GM12878 (cell line): Measurements from ENCODE around the gene USP31. TPM values are rescaled to one million over a fixed set of nuclear protein-coding genes. Genes with fewer than 3 reads are reported as not detected.

Experiments used
- ATAC-seq: fragments of 200-7000 bp; cut with Tn5 transposase; 3 replicates; pipeline ENCODE4 v1.9.1; 2020; ENCODE audit warnings: mild to moderate bottlenecking, moderate library complexity
- BruUV-seq: library from RNA; stranded (reverse); fragments of 400-500 nt; replicated peaks from 2 replicates; lab custom pipeline; 2021; lab: Mats Ljungman, UMichigan
- CTCF ChIA-PET: fragments of 300-600 bp; sonication (Branson Sonifier 250); formaldehyde crosslinking; extraction: SDS; loops from one replicate; lab custom pipeline; 2021; ENCODE audit warnings: inconsistent platforms; lab: Yijun Ruan, JAX
- POLR2A ChIA-PET: fragments of 350-600 bp; formaldehyde crosslinking; extraction: SDS; loops from one replicate; lab custom pipeline; 2021; ENCODE audit warnings: inconsistent platforms; lab: Charles Lee
- RAD21 ChIA-PET: fragments of 300-600 bp; sonication (Branson Sonifier 250); formaldehyde crosslinking; loops from one replicate; lab custom pipeline; 2023; ENCODE audit warnings: antibody characterized with exemption; ENCODE audit not compliant: unreplicated experiment; lab: Charles Lee
- SMC1A ChIA-PET: fragments of 300-600 bp; sonication (Branson Sonifier 250); formaldehyde crosslinking; loops from one replicate; lab custom pipeline; 2023; ENCODE audit not compliant: unreplicated experiment, uncharacterized antibody; lab: Charles Lee
- DNase-seq: peaks from one replicate; pipeline ENCODE4 v3.0.0-alpha.2; 2011; ENCODE audit warnings: low read depth, low spot score
- FAIRE-seq: peaks from 3 replicates; lab custom pipeline; 2011; peaks lifted over from hg19 to GRCh38; lab: Jason Lieb, UNC
- H2AFZ ChIP-seq: 2 replicates; pipeline ENCODE4 v1.6.0; 2011; ENCODE audit warnings: low read depth, low read length, control low read depth; ENCODE audit not compliant: control insufficient read depth
- H3K27ac ChIP-seq: 2 replicates; pipeline ENCODE4 v1.5.1; 2011; ENCODE audit warnings: control low read depth; ENCODE audit not compliant: control insufficient read depth, insufficient read depth
- H3K27me3 ChIP-seq, 2 experiments: replicated peaks in 1 of 2; 2 replicates each; pipeline versions ENCODE4 v1.6.0 to v1.6.1; 2011; ENCODE audit warnings: low read length in 1 of 2; ENCODE audit not compliant: control insufficient read depth in 2 of 2, insufficient read depth in 2 of 2
- H3K36me3 ChIP-seq, 2 experiments: 2 replicates each; pipeline ENCODE4 v1.5.1; 2011; ENCODE audit warnings: low read length in 1 of 2; ENCODE audit not compliant: control insufficient read depth in 2 of 2, insufficient read depth in 2 of 2
- H3K4me1 ChIP-seq: 2 replicates; pipeline ENCODE4 v1.6.1; 2011; ENCODE audit warnings: mild to moderate bottlenecking, low read length, moderate library complexity, mixed read lengths; ENCODE audit not compliant: control insufficient read depth, insufficient read depth
- H3K4me2 ChIP-seq: 2 replicates; pipeline ENCODE4 v1.6.0; 2011; ENCODE audit warnings: control low read depth; ENCODE audit not compliant: control insufficient read depth, insufficient read depth
- H3K4me3 ChIP-seq: fragments of 200-600 bp; sonication (generic); 2 replicates; pipeline ENCODE4 v1.5.1; 2016
- H3K79me2 ChIP-seq: 2 replicates; pipeline ENCODE4 v1.6.0; 2011; ENCODE audit warnings: low read length; ENCODE audit not compliant: control insufficient read depth, insufficient read depth
- H3K9ac ChIP-seq: 2 replicates; pipeline ENCODE4 v1.8.0; 2011; ENCODE audit warnings: low read length, control low read depth, mixed read lengths; ENCODE audit not compliant: control insufficient read depth, insufficient read depth
- H3K9me3 ChIP-seq: replicated peaks from 3 replicates; pipeline ENCODE4 v1.5.1; 2011; ENCODE audit warnings: mild to moderate bottlenecking, low read length; ENCODE audit not compliant: control insufficient read depth, insufficient read depth
- H4K20me1 ChIP-seq: 2 replicates; pipeline ENCODE4 v1.6.0; 2011; ENCODE audit not compliant: control insufficient read depth, insufficient read depth
- FOS ChIP-seq: IDR thresholded peaks from 3 replicates; pipeline ENCODE4 v1.6.1; 2011; ENCODE audit warnings: borderline replicate concordance; ENCODE audit not compliant: insufficient read length; ENCODE audit errors: extremely low read depth
- KLF5 ChIP-seq: fragments of 450-650 bp; IDR thresholded peaks from 2 replicates; pipeline ENCODE4 v1.6.1; 2014; ENCODE audit warnings: mild to moderate bottlenecking; ENCODE audit not compliant: partially characterized antibody
- MYC ChIP-seq: IDR thresholded peaks from 2 replicates; pipeline ENCODE4 v1.6.1; 2011; ENCODE audit warnings: mild to moderate bottlenecking, low read length, moderate library complexity, inconsistent platforms; ENCODE audit not compliant: insufficient read depth, insufficient replicate concordance, insufficient read length, severe bottlenecking
- PML ChIP-seq: IDR thresholded peaks from 2 replicates; pipeline ENCODE4 v1.6.1; 2012; ENCODE audit warnings: low read length, inconsistent platforms
- POLR2AphosphoS5 ChIP-seq: IDR thresholded peaks from 2 replicates; pipeline ENCODE4 v1.6.1; 2011; ENCODE audit warnings: mild to moderate bottlenecking, low read length, inconsistent platforms
- SMARCA5 ChIP-seq: fragments of 450-650 bp; IDR thresholded peaks from 2 replicates; pipeline ENCODE4 v1.6.1; 2017; ENCODE audit warnings: mild to moderate bottlenecking
- SREBF1 ChIP-seq: IDR thresholded peaks from 2 replicates; pipeline ENCODE4 v1.6.1; 2012; ENCODE audit warnings: mild to moderate bottlenecking, low read length
- WGBS: methylation state at CpG from one replicate; pipeline ENCODE4 v1.1.6; 2016; ENCODE audit warnings: low lambda C conversion rate; ENCODE audit not compliant: insufficient replicate concordance, insufficient coverage; ENCODE audit errors: missing lambda C conversion rate; 5-methylcytosine and 5-hydroxymethylcytosine counted together
- in situ Hi-C: fragments of 300-500 bp; cut with MboI; formaldehyde crosslinking; loops from 9 replicates; pipeline ENCODE4 v1.14.3; 2018; ENCODE audit warnings: mixed read lengths
- intact Hi-C: fragments of 100-400 bp; cut with micrococcal nuclease; formaldehyde crosslinking; loops from one replicate; pipeline ENCODE4 v1.14.2; 2022; ENCODE audit not compliant: unreplicated experiment
- polyA plus RNA-seq, 11 experiments: library from polyadenylated mRNA; depleted of rRNA in 4 of 11; unstranded in 6 of 11; stranded (reverse) in 5 of 11; fragments of >200 nt; fragmentation: Nextera tagmentation in 4 of 11; fragmentation: Illumina TruSeq in 1 of 11; extraction: Ambion mirVana in 4 of 11; extraction: Trizol in 1 of 11; gene quantifications; 1 replicate in 1 of 11; 2 replicates in 10 of 11; pipeline versions ENCODE4 v1.2.1 to v1.2.3, GENCODE V29; 2011 to 2016; ENCODE audit warnings: inconsistent platforms in 2 of 11, missing spikeins in 2 of 11, low read depth in 1 of 11
- total RNA-seq, 4 experiments: library from RNA; depleted of rRNA in 3 of 4; stranded (reverse); fragments of >200 nt in 3 of 4; fragmentation: Illumina TruSeq in 1 of 4; extraction: Trizol in 1 of 4; gene quantifications; 2 replicates each; pipeline versions ENCODE4 v1.2.1 to v1.2.3, GENCODE V29; 2013 to 2021
- TF ChIP-seq, protein P1 (sequence below): fragments of 450-650 bp; IDR thresholded peaks from 2 replicates; pipeline ENCODE4 v1.6.1; 2017; ENCODE audit warnings: mild to moderate bottlenecking, low read depth, inconsistent platforms; ENCODE audit not compliant: poor library complexity, severe bottlenecking
- TF ChIP-seq, protein P2 (sequence below): fragments of 150-350 bp; IDR thresholded peaks from 2 replicates; pipeline ENCODE4 v1.6.1; 2014; ENCODE audit warnings: mild to moderate bottlenecking, low read depth, low read length
- TF ChIP-seq, protein P3 (sequence below): fragments of 150-350 bp; IDR thresholded peaks from 2 replicates; pipeline ENCODE4 v1.6.1; 2016; ENCODE audit warnings: low read depth, low read length
- TF ChIP-seq, protein P4 (sequence below): fragments of 450-650 bp; IDR thresholded peaks from 2 replicates; pipeline ENCODE4 v1.6.1; 2018; ENCODE audit warnings: borderline replicate concordance, mild to moderate bottlenecking; ENCODE audit not compliant: partially characterized antibody
- TF ChIP-seq, protein P5 (sequence below): IDR thresholded peaks from 2 replicates; pipeline ENCODE4 v1.6.1; 2011; ENCODE audit warnings: low read depth, low read length, improper control_type of control experiment, borderline replicate concordance

The USP31 gene
- total and polyA plus RNA-seq, 10 of the 15 experiments (the other 5 are each of a cell fraction or from before 2014, with no cell fraction given), result 0.87 to 6.5 (median 3.2) TPM

DNA sequence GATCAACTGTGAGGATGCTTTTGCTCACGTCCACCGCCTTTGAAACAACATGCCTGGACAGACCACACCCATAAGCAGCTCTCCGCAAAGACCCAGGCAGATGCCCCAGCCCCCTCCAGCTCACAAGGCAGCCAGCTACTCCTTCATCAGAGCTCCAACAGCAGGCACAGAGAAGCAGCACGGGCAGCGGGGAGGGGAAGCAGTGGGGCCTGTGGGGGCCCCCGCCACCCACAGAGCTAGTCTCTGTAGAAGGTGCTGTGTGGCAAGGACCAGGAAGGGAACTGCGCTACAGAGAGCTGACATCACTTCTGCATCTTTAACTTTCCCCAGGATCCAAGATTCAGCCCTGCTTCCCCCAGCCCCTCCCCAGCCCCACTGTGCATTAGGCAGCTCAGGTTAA is 23.3 kb upstream of the USP31 start (continued):
- TF ChIP-seq, protein P1, sequence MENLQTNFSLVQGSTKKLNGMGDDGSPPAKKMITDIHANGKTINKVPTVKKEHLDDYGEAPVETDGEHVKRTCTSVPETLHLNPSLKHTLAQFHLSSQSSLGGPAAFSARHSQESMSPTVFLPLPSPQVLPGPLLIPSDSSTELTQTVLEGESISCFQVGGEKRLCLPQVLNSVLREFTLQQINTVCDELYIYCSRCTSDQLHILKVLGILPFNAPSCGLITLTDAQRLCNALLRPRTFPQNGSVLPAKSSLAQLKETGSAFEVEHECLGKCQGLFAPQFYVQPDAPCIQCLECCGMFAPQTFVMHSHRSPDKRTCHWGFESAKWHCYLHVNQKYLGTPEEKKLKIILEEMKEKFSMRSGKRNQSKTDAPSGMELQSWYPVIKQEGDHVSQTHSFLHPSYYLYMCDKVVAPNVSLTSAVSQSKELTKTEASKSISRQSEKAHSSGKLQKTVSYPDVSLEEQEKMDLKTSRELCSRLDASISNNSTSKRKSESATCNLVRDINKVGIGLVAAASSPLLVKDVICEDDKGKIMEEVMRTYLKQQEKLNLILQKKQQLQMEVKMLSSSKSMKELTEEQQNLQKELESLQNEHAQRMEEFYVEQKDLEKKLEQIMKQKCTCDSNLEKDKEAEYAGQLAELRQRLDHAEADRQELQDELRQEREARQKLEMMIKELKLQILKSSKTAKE, result no peak
- no peak for TF ChIP-seq FOS
- no peak for TF ChIP-seq MYC
- TF ChIP-seq PML, result no peak
- TF ChIP-seq SREBF1, result no peak
- TF ChIP-seq POLR2AphosphoS5, result no peak
- TF ChIP-seq KLF5, result no peak
- TF ChIP-seq, protein P2, sequence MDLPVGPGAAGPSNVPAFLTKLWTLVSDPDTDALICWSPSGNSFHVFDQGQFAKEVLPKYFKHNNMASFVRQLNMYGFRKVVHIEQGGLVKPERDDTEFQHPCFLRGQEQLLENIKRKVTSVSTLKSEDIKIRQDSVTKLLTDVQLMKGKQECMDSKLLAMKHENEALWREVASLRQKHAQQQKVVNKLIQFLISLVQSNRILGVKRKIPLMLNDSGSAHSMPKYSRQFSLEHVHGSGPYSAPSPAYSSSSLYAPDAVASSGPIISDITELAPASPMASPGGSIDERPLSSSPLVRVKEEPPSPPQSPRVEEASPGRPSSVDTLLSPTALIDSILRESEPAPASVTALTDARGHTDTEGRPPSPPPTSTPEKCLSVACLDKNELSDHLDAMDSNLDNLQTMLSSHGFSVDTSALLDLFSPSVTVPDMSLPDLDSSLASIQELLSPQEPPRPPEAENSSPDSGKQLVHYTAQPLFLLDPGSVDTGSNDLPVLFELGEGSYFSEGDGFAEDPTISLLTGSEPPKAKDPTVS, result no peak
- TF ChIP-seq SMARCA5, result no peak

DNA sequence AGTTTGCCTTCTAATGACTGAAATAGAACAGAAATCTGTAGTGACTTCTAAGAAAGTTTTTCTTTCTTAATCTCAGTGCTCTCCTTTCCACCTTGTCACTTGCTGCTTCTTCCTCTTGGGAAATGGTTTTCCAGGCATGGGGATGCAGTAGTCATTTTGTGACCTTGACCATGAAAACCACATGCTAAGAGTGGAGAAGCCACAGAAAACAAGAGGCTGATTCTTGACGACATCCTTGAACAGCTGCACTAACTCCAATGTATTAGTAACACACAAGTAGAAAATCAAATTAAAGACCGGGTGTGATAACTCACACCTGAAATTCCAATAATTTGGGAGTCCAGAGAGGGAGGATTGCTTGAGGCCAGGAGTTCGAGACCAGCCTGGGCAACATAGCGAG is 15.5 kb upstream of the USP31 start:
- H4K20me1 ChIP-seq, result no peaks in the 10 kb centered on the region
- WGBS, result 23% methylated on average over 4 of the region's 4 CpGs
- no peak overlapping the region for H3K4me3 ChIP-seq
- ChIA-PET SMC1A (interaction anchor here (0.6 kb wide), 1 partner anchor 275 kb away, joined by 3 read pairs; no protein-coding TSS in a partner anchor), CTCF (interaction anchor here (1.3 kb wide), 1 partner anchor 270 kb away, joined by 7 read pairs; no protein-coding TSS in a partner anchor), POLR2A (no interaction called here), RAD21 (no interaction called here)
- no peaks in the 10 kb centered on the region for H3K4me1 ChIP-seq
- H3K9me3 ChIP-seq, result no peaks in the 10 kb centered on the region; the same call in 2 of the 3 replicates
- in situ Hi-C loops (no loop called here), intact Hi-C loops (no loop called here)
- no peak for ATAC-seq
- H3K9ac ChIP-seq, result no peak overlapping the region
- H3K27ac ChIP-seq, result no peak overlapping the region
- no peak overlapping the region for H3K4me2 ChIP-seq
- no peaks in the 10 kb centered on the region for H3K79me2 ChIP-seq
- no peaks in the 10 kb centered on the region for H3K36me3 ChIP-seq
- BruUV-seq, result no TSS peak
- DNase-seq, result no peak
- no peak overlapping the region for H2AFZ ChIP-seq
- no peak for FAIRE-seq
- no peaks in the 10 kb centered on the region for H3K27me3 ChIP-seq
- TF ChIP-seq, protein P3, sequence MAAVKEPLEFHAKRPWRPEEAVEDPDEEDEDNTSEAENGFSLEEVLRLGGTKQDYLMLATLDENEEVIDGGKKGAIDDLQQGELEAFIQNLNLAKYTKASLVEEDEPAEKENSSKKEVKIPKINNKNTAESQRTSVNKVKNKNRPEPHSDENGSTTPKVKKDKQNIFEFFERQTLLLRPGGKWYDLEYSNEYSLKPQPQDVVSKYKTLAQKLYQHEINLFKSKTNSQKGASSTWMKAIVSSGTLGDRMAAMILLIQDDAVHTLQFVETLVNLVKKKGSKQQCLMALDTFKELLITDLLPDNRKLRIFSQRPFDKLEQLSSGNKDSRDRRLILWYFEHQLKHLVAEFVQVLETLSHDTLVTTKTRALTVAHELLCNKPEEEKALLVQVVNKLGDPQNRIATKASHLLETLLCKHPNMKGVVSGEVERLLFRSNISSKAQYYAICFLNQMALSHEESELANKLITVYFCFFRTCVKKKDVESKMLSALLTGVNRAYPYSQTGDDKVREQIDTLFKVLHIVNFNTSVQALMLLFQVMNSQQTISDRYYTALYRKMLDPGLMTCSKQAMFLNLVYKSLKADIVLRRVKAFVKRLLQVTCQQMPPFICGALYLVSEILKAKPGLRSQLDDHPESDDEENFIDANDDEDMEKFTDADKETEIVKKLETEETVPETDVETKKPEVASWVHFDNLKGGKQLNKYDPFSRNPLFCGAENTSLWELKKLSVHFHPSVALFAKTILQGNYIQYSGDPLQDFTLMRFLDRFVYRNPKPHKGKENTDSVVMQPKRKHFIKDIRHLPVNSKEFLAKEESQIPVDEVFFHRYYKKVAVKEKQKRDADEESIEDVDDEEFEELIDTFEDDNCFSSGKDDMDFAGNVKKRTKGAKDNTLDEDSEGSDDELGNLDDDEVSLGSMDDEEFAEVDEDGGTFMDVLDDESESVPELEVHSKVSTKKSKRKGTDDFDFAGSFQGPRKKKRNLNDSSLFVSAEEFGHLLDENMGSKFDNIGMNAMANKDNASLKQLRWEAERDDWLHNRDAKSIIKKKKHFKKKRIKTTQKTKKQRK, result no peak
- TF ChIP-seq, protein P4, sequence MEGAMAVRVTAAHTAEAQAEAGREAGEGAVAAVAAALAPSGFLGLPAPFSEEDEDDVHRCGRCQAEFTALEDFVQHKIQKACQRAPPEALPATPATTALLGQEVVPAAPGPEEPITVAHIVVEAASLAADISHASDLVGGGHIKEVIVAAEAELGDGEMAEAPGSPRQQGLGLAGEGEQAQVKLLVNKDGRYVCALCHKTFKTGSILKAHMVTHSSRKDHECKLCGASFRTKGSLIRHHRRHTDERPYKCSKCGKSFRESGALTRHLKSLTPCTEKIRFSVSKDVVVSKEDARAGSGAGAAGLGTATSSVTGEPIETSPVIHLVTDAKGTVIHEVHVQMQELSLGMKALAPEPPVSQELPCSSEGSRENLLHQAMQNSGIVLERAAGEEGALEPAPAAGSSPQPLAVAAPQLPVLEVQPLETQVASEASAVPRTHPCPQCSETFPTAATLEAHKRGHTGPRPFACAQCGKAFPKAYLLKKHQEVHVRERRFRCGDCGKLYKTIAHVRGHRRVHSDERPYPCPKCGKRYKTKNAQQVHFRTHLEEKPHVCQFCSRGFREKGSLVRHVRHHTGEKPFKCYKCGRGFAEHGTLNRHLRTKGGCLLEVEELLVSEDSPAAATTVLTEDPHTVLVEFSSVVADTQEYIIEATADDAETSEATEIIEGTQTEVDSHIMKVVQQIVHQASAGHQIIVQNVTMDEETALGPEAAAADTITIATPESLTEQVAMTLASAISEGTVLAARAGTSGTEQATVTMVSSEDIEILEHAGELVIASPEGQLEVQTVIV, result no peak
- TF ChIP-seq, protein P5, sequence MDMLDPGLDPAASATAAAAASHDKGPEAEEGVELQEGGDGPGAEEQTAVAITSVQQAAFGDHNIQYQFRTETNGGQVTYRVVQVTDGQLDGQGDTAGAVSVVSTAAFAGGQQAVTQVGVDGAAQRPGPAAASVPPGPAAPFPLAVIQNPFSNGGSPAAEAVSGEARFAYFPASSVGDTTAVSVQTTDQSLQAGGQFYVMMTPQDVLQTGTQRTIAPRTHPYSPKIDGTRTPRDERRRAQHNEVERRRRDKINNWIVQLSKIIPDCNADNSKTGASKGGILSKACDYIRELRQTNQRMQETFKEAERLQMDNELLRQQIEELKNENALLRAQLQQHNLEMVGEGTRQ, result no peak
